ENCODE measurements around the gene ZNF264.

Gene ZNF264

DNA sequence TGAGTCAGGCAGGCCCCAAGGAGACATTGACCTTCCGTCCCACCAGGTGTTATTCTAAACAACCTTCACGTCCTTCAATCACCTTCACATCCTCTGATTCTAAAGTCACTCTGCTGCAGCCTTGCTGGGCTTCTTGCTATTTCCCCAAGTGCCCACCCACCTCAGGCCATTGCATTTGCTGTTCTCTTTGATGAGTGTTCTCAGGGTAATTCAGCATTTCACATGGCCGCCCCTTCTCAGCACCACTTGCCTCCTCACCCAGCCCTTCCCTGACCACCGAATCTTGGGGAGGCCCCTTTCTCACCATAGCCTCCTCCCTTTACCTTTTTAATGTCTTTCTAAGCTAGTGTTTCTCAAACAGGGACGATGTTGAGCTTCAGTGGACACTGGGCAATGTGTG lies 53.8 kb downstream of the ZNF264 start:
- no peak for DNase-seq (ENCODE audit: low read depth in 2 of 2)

DNA sequence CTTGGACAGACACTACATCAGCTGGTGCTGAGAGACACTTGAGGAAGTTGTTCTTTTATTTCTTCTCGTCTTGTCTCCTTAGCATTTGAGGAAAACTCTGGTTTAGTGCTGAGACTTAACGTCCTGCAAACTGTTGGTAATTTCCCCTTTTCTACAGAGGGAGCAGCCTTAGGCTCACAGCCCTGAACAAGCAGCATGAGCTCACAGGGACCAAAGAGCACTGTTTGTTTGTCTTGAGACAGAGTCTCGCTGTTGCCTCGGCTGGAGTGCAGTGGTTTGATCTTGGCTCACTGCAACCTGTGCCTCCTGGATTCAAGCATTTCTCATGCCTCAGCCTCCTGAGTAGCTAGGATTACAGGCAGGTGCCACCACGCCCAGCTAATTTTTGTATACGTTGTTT lies 54.7 kb downstream of the ZNF264 start:
- DNase-seq (ENCODE audit: low read depth in 2 of 2): no peak

DNA sequence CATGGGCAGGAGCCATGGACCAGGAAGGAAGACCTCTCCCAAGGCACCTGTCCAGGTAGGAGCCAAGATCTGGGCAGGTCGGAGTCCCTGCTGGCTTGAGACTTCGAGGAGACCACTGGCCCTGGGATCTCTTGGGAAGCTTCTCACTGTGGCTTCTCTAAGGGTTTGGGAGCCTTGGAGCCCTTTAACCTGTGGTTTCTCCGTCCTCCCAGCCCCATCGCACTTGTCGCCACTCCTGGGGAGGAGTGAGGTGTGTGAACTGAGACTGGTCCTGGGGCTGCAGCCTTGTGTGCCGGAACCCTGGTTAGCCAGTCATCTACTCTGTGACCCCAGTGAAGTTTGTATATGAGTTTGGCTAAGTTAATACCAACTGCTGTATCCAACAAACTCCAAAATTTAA lies 57.3 kb downstream of the ZNF264 start:
- no peak for DNase-seq (ENCODE audit: low read depth in 2 of 2)

- no peak for DNase-seq (ENCODE audit: low read depth in 2 of 2)
These were observed 58.0 kb downstream of the ZNF264 start for GRCh38 chr19:57249329-57249728.

DNA sequence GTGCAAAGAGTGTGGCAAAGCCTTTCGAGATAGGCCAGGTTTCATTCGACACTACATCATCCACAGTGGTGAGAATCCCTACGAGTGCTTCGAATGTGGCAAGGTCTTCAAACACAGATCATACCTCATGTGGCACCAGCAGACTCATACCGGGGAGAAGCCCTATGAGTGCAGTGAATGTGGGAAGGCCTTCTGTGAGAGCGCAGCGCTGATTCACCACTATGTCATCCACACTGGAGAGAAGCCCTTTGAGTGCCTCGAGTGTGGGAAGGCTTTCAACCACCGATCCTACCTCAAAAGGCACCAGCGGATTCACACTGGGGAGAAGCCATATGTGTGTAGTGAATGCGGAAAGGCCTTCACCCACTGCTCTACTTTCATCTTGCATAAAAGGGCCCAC lies 62.5 kb downstream of the ZNF264 start:
- DNase-seq (ENCODE audit: low read depth in 2 of 2): peak in 1 of 2 donors; percentile 18

DNA sequence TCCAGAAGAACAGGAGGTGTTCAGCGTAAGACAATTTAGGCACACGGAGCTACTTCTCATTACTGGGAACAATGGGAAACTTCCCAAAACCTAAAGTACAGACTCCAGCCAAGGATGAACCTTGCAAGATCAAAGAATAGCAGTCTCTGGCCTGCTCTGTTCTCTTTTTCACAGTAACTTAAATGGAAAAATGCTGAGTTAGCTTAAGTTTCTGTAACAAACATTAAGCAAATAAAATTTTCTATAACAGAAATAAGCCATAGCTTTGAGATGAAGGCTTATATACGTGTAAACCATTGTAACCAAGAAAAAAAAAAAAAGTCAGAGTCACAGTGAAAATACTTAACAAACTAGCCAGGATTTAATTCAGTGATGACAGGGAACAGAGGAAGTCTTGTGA lies 70.7 kb downstream of the ZNF264 start:
- DNase-seq (ENCODE audit: low read depth in 2 of 2): no peak

DNA sequence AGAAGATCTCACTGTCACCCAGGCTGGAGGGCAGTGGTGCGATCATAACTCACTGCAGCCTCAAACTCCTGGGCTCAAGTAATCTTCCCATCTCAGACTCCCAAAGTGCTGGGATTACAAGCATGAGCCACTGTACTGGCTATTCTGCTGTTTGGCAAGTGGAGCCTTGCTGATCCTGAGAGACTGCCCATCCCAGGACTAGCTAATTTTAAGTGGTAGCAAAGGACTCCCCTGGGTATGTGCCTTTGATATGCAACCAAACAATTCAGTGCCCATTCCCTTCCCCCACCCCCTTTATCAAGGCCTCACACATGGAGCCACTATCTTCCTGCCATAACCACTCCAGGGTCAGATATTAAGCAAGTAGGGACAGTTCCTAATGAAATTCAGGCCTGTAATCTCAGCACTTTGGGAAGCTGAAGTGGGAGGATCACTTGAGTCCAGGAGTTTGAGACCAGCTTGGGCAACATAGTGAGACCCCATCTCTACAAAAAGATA lies 72.0 kb downstream of the ZNF264 start:
- no peak for DNase-seq (ENCODE audit: low read depth in 2 of 2)

DNA sequence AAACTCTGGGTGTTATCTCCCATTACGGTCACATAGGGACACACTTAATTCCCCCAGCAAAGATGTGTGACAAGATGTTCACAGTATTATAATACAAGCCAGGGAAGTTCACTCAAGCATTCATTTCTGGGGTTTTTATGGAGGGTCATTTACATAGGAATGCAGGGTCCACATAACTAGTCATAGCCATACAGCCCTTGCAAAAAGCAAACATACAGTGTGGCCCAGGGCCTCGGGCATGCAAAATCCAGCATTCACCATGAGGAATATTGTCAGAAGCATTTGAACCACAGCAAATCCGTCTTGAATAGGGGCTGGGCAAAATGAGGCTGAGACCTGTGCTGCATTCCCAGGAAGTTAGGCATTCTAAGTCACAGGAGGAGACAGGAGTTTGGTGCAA lies 76.0 kb downstream of the ZNF264 start:
- DNase-seq (ENCODE audit: low read depth in 2 of 2): no peak

- DNase-seq (ENCODE audit: low read depth in 2 of 2): no peak
These were observed 78.4 kb downstream of the ZNF264 start for GRCh38 chr19:57269515-57270250.

- no peak for DNase-seq (ENCODE audit: low read depth in 2 of 2)
These were observed 80.0 kb downstream of the ZNF264 start for GRCh38 chr19:57271280-57271679.

All from stimulated activated CD8-positive, alpha-beta memory T cell treated with anti-CD3 and anti-CD28 coated beads, Interleukin-15, amount 100 ng/mL, for 48 hours (primary cell).